ENCODE data around the gene FNDC8.

DNA sequence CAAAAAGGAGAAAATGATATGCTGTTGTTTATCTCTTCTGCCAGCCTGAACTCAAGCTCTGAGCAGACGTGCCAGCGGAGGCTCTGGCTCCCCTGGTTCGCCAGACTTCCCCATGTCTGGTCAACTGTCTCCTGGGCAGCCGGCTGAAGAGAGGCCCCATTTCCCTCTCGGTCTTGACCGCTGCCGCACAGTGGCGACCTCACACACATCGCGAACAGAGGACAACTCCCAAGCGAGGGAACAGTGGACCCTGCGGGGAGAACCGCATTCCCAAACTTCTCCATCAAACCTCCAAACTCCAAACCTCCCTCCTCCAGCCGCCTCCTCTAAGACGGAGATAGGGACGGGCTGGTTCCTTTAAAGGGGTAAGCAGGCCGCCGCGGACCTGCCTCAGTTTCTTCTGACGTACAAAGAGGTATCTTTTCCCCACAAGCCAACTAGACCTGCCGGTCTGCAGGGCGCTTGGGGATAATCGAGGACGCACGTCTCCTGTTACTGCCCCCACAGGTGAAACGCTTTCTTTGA lies 33.0 kb upstream of the FNDC8 start:
- TF ChIP-seq, protein P1, sequence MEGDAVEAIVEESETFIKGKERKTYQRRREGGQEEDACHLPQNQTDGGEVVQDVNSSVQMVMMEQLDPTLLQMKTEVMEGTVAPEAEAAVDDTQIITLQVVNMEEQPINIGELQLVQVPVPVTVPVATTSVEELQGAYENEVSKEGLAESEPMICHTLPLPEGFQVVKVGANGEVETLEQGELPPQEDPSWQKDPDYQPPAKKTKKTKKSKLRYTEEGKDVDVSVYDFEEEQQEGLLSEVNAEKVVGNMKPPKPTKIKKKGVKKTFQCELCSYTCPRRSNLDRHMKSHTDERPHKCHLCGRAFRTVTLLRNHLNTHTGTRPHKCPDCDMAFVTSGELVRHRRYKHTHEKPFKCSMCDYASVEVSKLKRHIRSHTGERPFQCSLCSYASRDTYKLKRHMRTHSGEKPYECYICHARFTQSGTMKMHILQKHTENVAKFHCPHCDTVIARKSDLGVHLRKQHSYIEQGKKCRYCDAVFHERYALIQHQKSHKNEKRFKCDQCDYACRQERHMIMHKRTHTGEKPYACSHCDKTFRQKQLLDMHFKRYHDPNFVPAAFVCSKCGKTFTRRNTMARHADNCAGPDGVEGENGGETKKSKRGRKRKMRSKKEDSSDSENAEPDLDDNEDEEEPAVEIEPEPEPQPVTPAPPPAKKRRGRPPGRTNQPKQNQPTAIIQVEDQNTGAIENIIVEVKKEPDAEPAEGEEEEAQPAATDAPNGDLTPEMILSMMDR (IDR thresholded peaks at IDR 0.05; ENCODE audit: low read depth, low read length) = peak; percentile 10; the same call in 1 of the 2 replicates
- no peak for TF ChIP-seq EZH2phosphoT487 (IDR thresholded peaks at IDR 0.05; ENCODE audit: low read depth)
